Glomerular visceral epithelial cell (primary cell): Measurements from ENCODE around the gene PPP2R5C.

ENCODE experiments used
- DNase-seq: peaks from one replicate; pipeline ENCODE4 v3.0.0-alpha.2; 2016; ENCODE audit errors: extremely low spot score

Gene PPP2R5C

GRCh38 chr14:101814934-101815333, 53.4 kb downstream of the PPP2R5C start:
- DNase-seq: no peak

GRCh38 chr14:101815994-101816393, 54.5 kb downstream of the PPP2R5C start:
- DNase-seq: no peak

- DNase-seq: no peak
Observed at GRCh38 chr14:101817501-101818001, 56.0 kb downstream of the PPP2R5C start.

GRCh38 chr14:101819251-101819990, 57.9 kb downstream of the PPP2R5C start:
- no peak for DNase-seq

- no peak for DNase-seq
Observed at GRCh38 chr14:101820283-101820798, 58.8 kb downstream of the PPP2R5C start.

- no peak for DNase-seq
Observed at GRCh38 chr14:101821528-101821927, 60.0 kb downstream of the PPP2R5C start.

- no peak for DNase-seq
Observed at GRCh38 chr14:101823066-101823465, 61.6 kb downstream of the PPP2R5C start.

- DNase-seq: no peak
Observed at GRCh38 chr14:101823511-101824120, 62.1 kb downstream of the PPP2R5C start.

GRCh38 chr14:101824339-101824727, 62.8 kb downstream of the PPP2R5C start:
- DNase-seq: no peak

GRCh38 chr14:101825797-101826196, 64.3 kb downstream of the PPP2R5C start:
- DNase-seq: no peak

GRCh38 chr14:101826351-101826750, 64.8 kb downstream of the PPP2R5C start:
- DNase-seq: no peak

GRCh38 chr14:101827286-101827685, 65.8 kb downstream of the PPP2R5C start:
- peak; percentile 47 for DNase-seq

GRCh38 chr14:101828046-101828445, 66.5 kb downstream of the PPP2R5C start:
- no peak for DNase-seq

GRCh38 chr14:101830271-101830670, 68.8 kb downstream of the PPP2R5C start:
- no peak for DNase-seq

GRCh38 chr14:101833045-101833444, 71.5 kb downstream of the PPP2R5C start:
- DNase-seq: no peak

- DNase-seq: no peak
Observed at GRCh38 chr14:101834397-101834796, 72.9 kb downstream of the PPP2R5C start.

- no peak for DNase-seq
Observed at GRCh38 chr14:101834800-101835547, 73.5 kb downstream of the PPP2R5C start.

GRCh38 chr14:101835566-101835965, 74.1 kb downstream of the PPP2R5C start:
- DNase-seq: no peak

GRCh38 chr14:101836135-101836534, 74.6 kb downstream of the PPP2R5C start:
- DNase-seq: no peak

- DNase-seq: no peak
Observed at GRCh38 chr14:101838476-101838875, 77.0 kb downstream of the PPP2R5C start.

GRCh38 chr14:101839236-101839635, 77.7 kb downstream of the PPP2R5C start:
- no peak for DNase-seq

GRCh38 chr14:101839661-101840060, 78.2 kb downstream of the PPP2R5C start:
- DNase-seq: no peak
